RWPE2 (cell line): ENCODE data around the gene YIPF5.
A peak's percentile ranks its signal among the peaks of the same experiment; 100 is the strongest.

Source experiments
- ATAC-seq: fragments of 200-7000 bp; cut with Tn5 transposase; 3 replicates; pipeline ENCODE4 v1.9.1; 2021; ENCODE audit warnings: low read depth
- DNase-seq: peaks from one replicate; pipeline ENCODE4 v3.0.0-alpha.2; 2020; ENCODE audit warnings: low spot score
- H3K27ac ChIP-seq: fragments of 450-650 bp; 2 replicates; pipeline ENCODE4 v1.5.1; 2017; ENCODE audit warnings: mild to moderate bottlenecking; ENCODE audit not compliant: poor library complexity, severe bottlenecking
- H3K27me3 ChIP-seq: fragments of 250-450 bp; sonication (Bioruptor Pico); 2 replicates; pipeline ENCODE4 v1.5.1; 2021; ENCODE audit warnings: mild to moderate bottlenecking, moderate library complexity; ENCODE audit not compliant: insufficient read depth, poor library complexity, severe bottlenecking
- H3K36me3 ChIP-seq: fragments of 250-450 bp; sonication (Bioruptor Pico); 2 replicates; pipeline ENCODE4 v1.5.1; 2020; ENCODE audit warnings: low read depth, mild to moderate bottlenecking, moderate library complexity
- H3K4me1 ChIP-seq: fragments of 250-450 bp; sonication (Bioruptor Pico); 2 replicates; pipeline ENCODE4 v1.5.1; 2021; ENCODE audit warnings: mild to moderate bottlenecking, moderate library complexity; ENCODE audit not compliant: insufficient read depth, poor library complexity, severe bottlenecking
- H3K4me3 ChIP-seq: fragments of 250-450 bp; sonication (Bioruptor Pico); 2 replicates; pipeline ENCODE4 v1.5.1; 2021; ENCODE audit warnings: mild to moderate bottlenecking, moderate library complexity; ENCODE audit not compliant: severe bottlenecking
- H3K9me3 ChIP-seq: fragments of 250-450 bp; sonication (Bioruptor Pico); 2 replicates; pipeline ENCODE4 v1.5.1; 2021; ENCODE audit warnings: mild to moderate bottlenecking, moderate library complexity; ENCODE audit not compliant: severe bottlenecking
- TF ChIP-seq, protein P1 (sequence below): fragments of 450-650 bp; IDR thresholded peaks from one replicate; pipeline ENCODE4 v1.5.1; 2017; ENCODE audit warnings: mild to moderate bottlenecking, moderate library complexity; ENCODE audit not compliant: poor library complexity, severe bottlenecking

The YIPF5 gene

DNA sequence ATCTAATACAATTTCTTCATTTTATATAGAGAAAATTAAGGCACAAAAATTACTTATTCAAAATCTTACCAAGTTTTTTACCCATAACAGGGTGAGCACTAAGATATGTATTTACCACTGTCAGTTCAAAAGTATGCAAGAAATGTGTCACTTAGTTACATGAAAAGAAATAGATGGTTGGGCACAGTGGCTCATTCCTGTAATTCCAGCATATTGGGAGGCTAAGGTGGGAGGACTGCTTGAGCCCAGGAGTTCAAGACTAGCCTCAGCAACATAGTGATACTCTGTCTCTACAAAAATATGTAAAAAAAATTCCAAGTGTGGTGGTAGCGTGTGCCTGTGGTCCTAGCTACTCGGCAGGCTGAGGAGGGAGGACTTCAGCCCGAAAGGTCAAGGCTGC lies 19.4 kb downstream of the YIPF5 start:
- H3K27ac ChIP-seq = no peak overlapping the region
- H3K36me3 ChIP-seq = no peaks in the 10 kb centered on the region
- no peaks in the 10 kb centered on the region for H3K4me1 ChIP-seq
- H3K9me3 ChIP-seq = no peaks in the 10 kb centered on the region
- DNase-seq (no peak), ATAC-seq (no peak)
- TF ChIP-seq, protein P1, sequence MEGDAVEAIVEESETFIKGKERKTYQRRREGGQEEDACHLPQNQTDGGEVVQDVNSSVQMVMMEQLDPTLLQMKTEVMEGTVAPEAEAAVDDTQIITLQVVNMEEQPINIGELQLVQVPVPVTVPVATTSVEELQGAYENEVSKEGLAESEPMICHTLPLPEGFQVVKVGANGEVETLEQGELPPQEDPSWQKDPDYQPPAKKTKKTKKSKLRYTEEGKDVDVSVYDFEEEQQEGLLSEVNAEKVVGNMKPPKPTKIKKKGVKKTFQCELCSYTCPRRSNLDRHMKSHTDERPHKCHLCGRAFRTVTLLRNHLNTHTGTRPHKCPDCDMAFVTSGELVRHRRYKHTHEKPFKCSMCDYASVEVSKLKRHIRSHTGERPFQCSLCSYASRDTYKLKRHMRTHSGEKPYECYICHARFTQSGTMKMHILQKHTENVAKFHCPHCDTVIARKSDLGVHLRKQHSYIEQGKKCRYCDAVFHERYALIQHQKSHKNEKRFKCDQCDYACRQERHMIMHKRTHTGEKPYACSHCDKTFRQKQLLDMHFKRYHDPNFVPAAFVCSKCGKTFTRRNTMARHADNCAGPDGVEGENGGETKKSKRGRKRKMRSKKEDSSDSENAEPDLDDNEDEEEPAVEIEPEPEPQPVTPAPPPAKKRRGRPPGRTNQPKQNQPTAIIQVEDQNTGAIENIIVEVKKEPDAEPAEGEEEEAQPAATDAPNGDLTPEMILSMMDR = no peak
- no peak overlapping the region for H3K4me3 ChIP-seq
- H3K27me3 ChIP-seq = no peaks in the 10 kb centered on the region

DNA sequence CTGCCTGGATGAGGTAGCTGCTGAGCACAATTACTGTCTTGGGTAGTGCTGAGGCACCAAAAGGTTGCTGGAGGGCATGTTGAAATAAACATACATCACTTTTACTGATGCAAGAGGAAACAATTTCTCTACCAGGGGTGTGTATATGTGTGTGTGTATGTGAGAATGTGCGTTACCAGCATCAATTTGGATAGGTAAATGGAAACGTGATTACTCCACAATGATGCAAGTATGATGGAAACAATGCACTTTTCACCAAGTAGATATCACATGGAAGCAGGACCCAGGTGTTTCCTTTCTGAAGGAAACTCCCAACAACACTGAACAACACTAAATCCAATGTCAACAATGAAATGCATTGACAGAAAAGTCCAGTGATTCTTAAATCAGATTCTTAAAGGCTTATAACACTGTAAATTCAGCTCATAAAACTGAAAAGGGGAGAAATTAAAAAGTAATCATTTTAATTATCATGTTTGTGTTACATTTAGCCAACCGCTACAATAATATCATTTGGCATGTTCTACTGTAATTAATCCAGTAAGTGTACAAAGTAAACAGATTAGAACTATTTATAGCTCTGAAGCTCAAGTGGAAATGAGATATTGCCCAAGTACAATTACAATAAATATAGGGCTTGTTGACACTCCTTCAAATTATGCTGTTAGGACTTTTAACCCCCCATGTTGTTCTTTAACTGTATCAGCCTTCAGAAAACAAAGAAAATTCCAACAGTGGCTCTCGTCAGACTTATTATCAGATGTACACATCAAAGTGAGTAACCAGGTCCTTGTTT lies 25.3 kb downstream of the YIPF5 start:
- TF ChIP-seq, protein P1 = no peak
- Histone ChIP-seq H3K36me3 (no peaks in the 10 kb centered on the region), H3K4me3 (no peak overlapping the region), H3K9me3 (no peaks in the 10 kb centered on the region), H3K27ac (no peak overlapping the region), H3K27me3 (no peaks in the 10 kb centered on the region), H3K4me1 (peaks cover 6% of the 10 kb centered on the region)
- ATAC-seq (peak; percentile 44), DNase-seq (no peak)

DNA sequence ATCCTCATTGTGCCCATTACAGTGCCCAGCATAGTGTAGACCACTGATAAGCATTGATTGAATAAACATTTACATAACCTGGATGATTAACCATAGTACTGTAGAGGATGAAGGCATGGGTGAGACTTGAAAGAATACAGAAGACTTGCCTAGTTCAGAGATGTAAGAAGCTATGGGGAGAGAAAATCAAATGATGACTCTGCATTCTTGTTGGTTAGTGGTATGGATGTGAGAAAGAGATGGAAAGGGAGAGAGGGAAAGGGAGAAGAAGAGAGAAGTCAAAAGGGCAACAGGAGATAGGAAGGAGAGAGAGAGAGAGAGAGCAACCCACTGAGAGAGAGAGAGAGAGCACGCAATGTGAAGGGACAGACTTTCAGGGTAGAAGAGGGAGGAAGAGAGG lies 26.8 kb downstream of the YIPF5 start:
- Histone ChIP-seq H3K27me3 (no peaks in the 10 kb centered on the region), H3K9me3 (no peaks in the 10 kb centered on the region), H3K36me3 (no peaks in the 10 kb centered on the region), H3K4me1 (peaks cover 6% of the 10 kb centered on the region), H3K4me3 (no peak overlapping the region), H3K27ac (no peak overlapping the region)
- TF ChIP-seq, protein P1 = no peak
- ATAC-seq (no peak), DNase-seq (no peak)

DNA sequence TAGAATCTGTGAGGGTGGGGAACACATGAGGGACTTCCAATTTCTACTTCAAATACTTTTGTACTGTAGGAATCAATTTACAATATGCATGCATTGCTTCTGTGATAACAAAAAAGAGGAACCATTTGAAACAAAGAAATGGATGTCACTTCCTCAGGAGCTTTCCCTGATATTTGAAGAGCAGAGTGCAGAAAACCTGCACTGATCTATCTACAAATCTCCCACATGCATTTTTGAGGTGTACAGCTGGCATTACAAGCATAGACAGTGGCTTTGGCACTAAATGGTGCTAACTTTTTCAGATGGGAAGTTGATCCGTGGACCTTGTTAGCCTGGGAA lies 27.7 kb downstream of the YIPF5 start:
- H3K4me1 ChIP-seq = peaks cover 6% of the 10 kb centered on the region
- no peak for DNase-seq
- H3K9me3 ChIP-seq = no peaks in the 10 kb centered on the region
- no peak overlapping the region for H3K27ac ChIP-seq
- no peaks in the 10 kb centered on the region for H3K36me3 ChIP-seq
- no peak for ATAC-seq
- no peak overlapping the region for H3K4me3 ChIP-seq
- no peaks in the 10 kb centered on the region for H3K27me3 ChIP-seq
- TF ChIP-seq, protein P1 = no peak

DNA sequence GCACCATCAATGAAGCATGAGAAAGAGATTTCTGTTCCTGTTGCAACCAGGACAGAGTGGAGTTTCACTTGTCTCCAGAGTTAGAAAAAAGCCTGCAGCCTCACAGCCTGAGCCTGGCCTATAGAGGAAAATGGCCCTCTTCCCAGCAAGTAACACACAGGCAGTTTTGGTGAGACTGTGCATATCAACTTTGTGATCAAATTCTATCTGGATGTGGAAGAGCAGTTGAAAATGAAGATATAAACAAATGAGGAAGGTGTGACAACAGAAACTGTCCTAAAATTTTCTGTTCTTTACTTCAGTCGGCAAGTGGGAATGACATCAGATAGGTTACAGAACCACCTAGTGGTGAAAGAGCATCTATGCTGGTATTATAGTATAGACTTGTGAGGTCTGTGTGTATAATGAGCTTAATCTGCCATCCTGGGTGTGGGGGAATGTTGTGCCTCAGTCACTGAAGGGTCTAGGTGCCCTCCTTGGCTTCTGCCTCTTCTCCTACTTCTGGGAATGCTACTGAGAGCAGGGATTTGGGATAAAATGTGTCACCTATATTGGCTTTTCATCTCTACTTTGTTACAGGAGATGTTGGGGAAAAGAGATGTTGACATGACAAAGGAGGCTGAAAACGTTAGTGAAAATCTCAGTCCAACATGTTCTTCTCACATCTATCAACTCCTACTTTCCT lies 28.2 kb downstream of the YIPF5 start:
- TF ChIP-seq, protein P1 = peak; percentile 95
- no peaks in the 10 kb centered on the region for H3K36me3 ChIP-seq
- ATAC-seq (peak; percentile 93), DNase-seq (no peak)
- H3K27ac ChIP-seq = no peak overlapping the region
- no peaks in the 10 kb centered on the region for H3K9me3 ChIP-seq
- no peak overlapping the region for H3K4me3 ChIP-seq
- peaks cover 6% of the 10 kb centered on the region for H3K4me1 ChIP-seq
- no peaks in the 10 kb centered on the region for H3K27me3 ChIP-seq
